Caco-2 (cell line): ENCODE data around the gene NRP1. TPM values are rescaled to one million over a fixed set of nuclear protein-coding genes. Genes with fewer than 3 reads are reported as not detected.

Experiments
- BruUV-seq: library from RNA; stranded (reverse); fragments of 400-500 nt; replicated peaks from 2 replicates; lab custom pipeline; 2021; lab: Mats Ljungman, UMichigan
- CTCF ChIA-PET: fragments of 300-600 bp; sonication (Branson Sonifier 250); formaldehyde crosslinking; loops from one replicate; lab custom pipeline; 2022; ENCODE audit warnings: antibody characterized with exemption; lab: Charles Lee
- POLR2A ChIA-PET: fragments of 300-600 bp; sonication (Branson Sonifier 250); formaldehyde crosslinking; loops from one replicate; lab custom pipeline; 2022; ENCODE audit warnings: antibody characterized with exemption; lab: Charles Lee
- DNase-seq, 2 experiments: peaks; one replicate each; pipeline versions ENCODE4 v3.0.0 to v3.0.0-alpha.2; 2020 to 2022
- H3K27me3 ChIP-seq: replicated peaks from 2 replicates; pipeline ENCODE4 v1.6.0; 2011; ENCODE audit warnings: low read length; ENCODE audit not compliant: control insufficient read depth, insufficient read depth
- H3K36me3 ChIP-seq: 2 replicates; pipeline ENCODE4 v1.5.1; 2011; ENCODE audit warnings: low read length; ENCODE audit not compliant: control insufficient read depth, insufficient read depth
- H3K4me1 ChIP-seq: fragments of 250-450 bp; sonication (Bioruptor Pico); 2 replicates; pipeline ENCODE4 v1.5.1; 2020; ENCODE audit warnings: mild to moderate bottlenecking
- H3K4me3 ChIP-seq: 2 replicates; pipeline ENCODE4 v1.5.1; 2011; ENCODE audit warnings: low read depth, mild to moderate bottlenecking, control low read depth, low read length
- H3K9me3 ChIP-seq: fragments of 250-450 bp; sonication (Bioruptor Pico); 2 replicates; pipeline ENCODE4 v1.5.1; 2020; ENCODE audit warnings: mild to moderate bottlenecking, moderate library complexity
- H3K27ac Mint-ChIP-seq: one replicate; pipeline ENCODE4 v1.8.0; 2022; ENCODE audit warnings: mixed read lengths; ENCODE audit not compliant: unreplicated experiment
- H3K27me3 Mint-ChIP-seq: one replicate; pipeline ENCODE4 v1.8.0; 2022; ENCODE audit warnings: mixed read lengths; ENCODE audit not compliant: insufficient read depth, unreplicated experiment
- H3K36me3 Mint-ChIP-seq: one replicate; pipeline ENCODE4 v1.8.0; 2022; ENCODE audit warnings: mild to moderate bottlenecking, mixed read lengths; ENCODE audit not compliant: insufficient read depth, unreplicated experiment
- H3K4me1 Mint-ChIP-seq: one replicate; pipeline ENCODE4 v1.8.0; 2022; ENCODE audit warnings: low read depth, mixed read lengths; ENCODE audit not compliant: unreplicated experiment
- H3K4me3 Mint-ChIP-seq: one replicate; pipeline ENCODE4 v1.8.0; 2022; ENCODE audit warnings: mild to moderate bottlenecking, moderate library complexity, mixed read lengths; ENCODE audit not compliant: unreplicated experiment
- H3K9me3 Mint-ChIP-seq: one replicate; pipeline ENCODE4 v1.8.0; 2022; ENCODE audit warnings: mixed read lengths; ENCODE audit not compliant: unreplicated experiment
- CTCF ChIP-seq, 2 experiments: fragments of 200-600 bp in 1 of 2; IDR thresholded peaks; 1 replicate in 1 of 2; 2 replicates in 1 of 2; pipeline versions ENCODE4 v1.5.1 to v1.8.0; 2011 to 2022; ENCODE audit warnings: antibody characterized with exemption in 1 of 2, control low read depth in 1 of 2, inconsistent platforms in 1 of 2, low read depth in 1 of 2, low read length in 1 of 2, mild to moderate bottlenecking in 1 of 2, moderate library complexity in 1 of 2; ENCODE audit not compliant: insufficient read depth in 1 of 2, severe bottlenecking in 1 of 2, unreplicated experiment in 1 of 2
- intact Hi-C: fragments of 100-400 bp; cut with micrococcal nuclease; formaldehyde crosslinking; loops from one replicate; pipeline ENCODE4 v1.10.0; 2022; ENCODE audit not compliant: unreplicated experiment
- total RNA-seq: library from RNA; stranded (reverse); gene quantifications from 2 replicates; pipeline ENCODE4 v1.2.3, GENCODE V29; 2022

NRP1 gene
- total RNA-seq, 1 experiment from 2014 or later = 123 TPM

GRCh38 chr10:33254556-33255160, 79.8 kb downstream of the NRP1 start:
- CTCF ChIA-PET = no interaction called here
- no peak for DNase-seq
- H3K36me3 ChIP-seq = no peaks in the 10 kb centered on the region
- H3K4me3 ChIP-seq = no peak overlapping the region
- Mint-ChIP-seq H3K27me3 (no peaks in the 10 kb centered on the region), H3K9me3 (no peaks in the 10 kb centered on the region), H3K4me3 (no peak overlapping the region), H3K4me1 (peaks cover 34% of the 10 kb centered on the region), H3K27ac (no peak overlapping the region), H3K36me3 (peaks cover 91% of the 10 kb centered on the region)
- POLR2A ChIA-PET = no interaction called here
- peaks cover 19% of the 10 kb centered on the region for H3K4me1 ChIP-seq
- TF ChIP-seq CTCF (IDR thresholded peaks at IDR 0.05; ENCODE audit: insufficient read depth in 1 of 2, low read depth in 1 of 2, low read length in 1 of 2, severe bottlenecking in 1 of 2, unreplicated experiment in 1 of 2) = no peak
- BruUV-seq = no TSS peak
- H3K27me3 ChIP-seq = no peaks in the 10 kb centered on the region
- H3K9me3 ChIP-seq = no peaks in the 10 kb centered on the region
- intact Hi-C loops = no loop called here

- peaks cover 22% of the 10 kb centered on the region for H3K4me1 Mint-ChIP-seq
Observed at GRCh38 chr10:33253411-33253810, 81.1 kb downstream of the NRP1 start.

GRCh38 chr10:33252794-33253203, 81.7 kb downstream of the NRP1 start:
- no peaks in the 10 kb centered on the region for H3K27me3 Mint-ChIP-seq
- ChIA-PET POLR2A (no interaction called here), CTCF (no interaction called here)
- H3K4me1 Mint-ChIP-seq = peaks cover 20% of the 10 kb centered on the region
- TF ChIP-seq CTCF (IDR thresholded peaks at IDR 0.05; ENCODE audit: insufficient read depth in 1 of 2, low read depth in 1 of 2, low read length in 1 of 2, severe bottlenecking in 1 of 2, unreplicated experiment in 1 of 2) = no peak
- no peak for DNase-seq
- no peak overlapping the region for H3K4me3 ChIP-seq
- peak overlapping the region; percentile 49 for H3K27ac Mint-ChIP-seq
- intact Hi-C loops = no loop called here
- no peak overlapping the region for H3K4me3 Mint-ChIP-seq
- no peaks in the 10 kb centered on the region for H3K36me3 ChIP-seq
- BruUV-seq = no TSS peak
- H3K9me3 Mint-ChIP-seq = no peaks in the 10 kb centered on the region
- H3K4me1 ChIP-seq = peaks cover 2% of the 10 kb centered on the region; the same call in 1 of the 2 replicates
- H3K27me3 ChIP-seq = no peaks in the 10 kb centered on the region
- H3K36me3 Mint-ChIP-seq = peaks cover 93% of the 10 kb centered on the region
- H3K9me3 ChIP-seq = no peaks in the 10 kb centered on the region

More at GRCh38 chr10:33253411-33253810, 81.1 kb downstream of the NRP1 start:
- no peak for TF ChIP-seq CTCF (IDR thresholded peaks at IDR 0.05; ENCODE audit: insufficient read depth in 1 of 2, low read depth in 1 of 2, low read length in 1 of 2, severe bottlenecking in 1 of 2, unreplicated experiment in 1 of 2)
- Mint-ChIP-seq H3K27ac (peak overlapping the region; percentile 49), H3K4me3 (no peak overlapping the region), H3K36me3 (peaks cover 93% of the 10 kb centered on the region), H3K27me3 (no peaks in the 10 kb centered on the region), H3K9me3 (no peaks in the 10 kb centered on the region)
- H3K9me3 ChIP-seq = no peaks in the 10 kb centered on the region
- no TSS peak for BruUV-seq
- POLR2A ChIA-PET = no interaction called here
- DNase-seq = no peak
- CTCF ChIA-PET = interaction anchor here (0.5 kb wide), 1 partner anchor 609 kb away, joined by 5 read pairs; no protein-coding TSS in a partner anchor
- H3K27me3 ChIP-seq = no peaks in the 10 kb centered on the region
- intact Hi-C loops = no loop called here
- peaks cover 6% of the 10 kb centered on the region for H3K4me1 ChIP-seq
- no peaks in the 10 kb centered on the region for H3K36me3 ChIP-seq
- no peak overlapping the region for H3K4me3 ChIP-seq
